Rectal smooth muscle tissue (tissue), 1 donor: ENCODE data around the gene PALM2AKAP2.
A peak's percentile ranks its signal among the peaks of the same experiment; 100 is the strongest.

Experiments
- H3K27ac ChIP-seq: one replicate; pipeline ENCODE4 v1.7.0; 2013; ENCODE audit warnings: low read depth, low read length, inconsistent platforms
- H3K27me3 ChIP-seq: one replicate; pipeline ENCODE4 v1.7.0; 2013; ENCODE audit warnings: low read length; ENCODE audit not compliant: control insufficient read depth, insufficient read depth
- H3K36me3 ChIP-seq: one replicate; pipeline ENCODE4 v1.7.0; 2013; ENCODE audit warnings: low read length; ENCODE audit not compliant: control insufficient read depth, insufficient read depth
- H3K4me1 ChIP-seq: one replicate; pipeline ENCODE4 v1.7.0; 2013; ENCODE audit warnings: low read length; ENCODE audit not compliant: control insufficient read depth, insufficient read depth
- H3K4me3 ChIP-seq: one replicate; pipeline ENCODE4 v1.7.0; 2013; ENCODE audit warnings: low read length
- H3K9ac ChIP-seq: one replicate; pipeline ENCODE4 v1.7.0; 2013; ENCODE audit warnings: low read length

Gene PALM2AKAP2

GRCh38 chr9:109779711-109780452 is at the start of gene PALM2AKAP2:
PALM2AKAP2 (plus strand) TSS chr9:109780198; CDS start chr9:109780489, 291 bp downstream.
- H3K27ac ChIP-seq, result no peak within 1 kb of the TSS
- H3K4me3 ChIP-seq, result peak within 1 kb of the TSS; percentile 71
- H3K36me3 ChIP-seq, result no peaks in the 10 kb centered on the region
- H3K9ac ChIP-seq, result no peak within 1 kb of the TSS
- peaks cover 3% of the 10 kb centered on the region for H3K27me3 ChIP-seq
- peaks cover 2% of the 10 kb centered on the region for H3K4me1 ChIP-seq

- Histone ChIP-seq H3K27ac (no peak overlapping the region), H3K9ac (no peak overlapping the region)
Observed at GRCh38 chr9:109730228-109730627, 49.8 kb upstream of the PALM2AKAP2 start.

GRCh38 chr9:109733690-109734089 is 46.3 kb upstream of the PALM2AKAP2 start:
- Histone ChIP-seq H3K4me1 (peaks cover 3% of the 10 kb centered on the region), H3K36me3 (no peaks in the 10 kb centered on the region), H3K9ac (no peak overlapping the region), H3K27me3 (no peaks in the 10 kb centered on the region), H3K27ac (no peak overlapping the region), H3K4me3 (no peak overlapping the region)

More at GRCh38 chr9:109730228-109730627, 49.8 kb upstream of the PALM2AKAP2 start:
- Histone ChIP-seq H3K36me3 (no peaks in the 10 kb centered on the region), H3K27me3 (no peaks in the 10 kb centered on the region), H3K4me1 (no peaks in the 10 kb centered on the region), H3K4me3 (no peak overlapping the region)

GRCh38 chr9:109734814-109735213 is 45.2 kb upstream of the PALM2AKAP2 start:
- H3K36me3 ChIP-seq, result no peaks in the 10 kb centered on the region
- no peak overlapping the region for H3K4me3 ChIP-seq
- H3K27ac ChIP-seq, result no peak overlapping the region
- H3K27me3 ChIP-seq, result no peaks in the 10 kb centered on the region
- no peak overlapping the region for H3K9ac ChIP-seq
- peaks cover 3% of the 10 kb centered on the region for H3K4me1 ChIP-seq

GRCh38 chr9:109735801-109736200 is 44.2 kb upstream of the PALM2AKAP2 start:
- no peak overlapping the region for H3K27ac ChIP-seq
- no peaks in the 10 kb centered on the region for H3K36me3 ChIP-seq
- H3K4me1 ChIP-seq, result peaks cover 3% of the 10 kb centered on the region
- H3K9ac ChIP-seq, result no peak overlapping the region
- no peak overlapping the region for H3K4me3 ChIP-seq
- no peaks in the 10 kb centered on the region for H3K27me3 ChIP-seq

- no peak overlapping the region for H3K27ac ChIP-seq
- no peak overlapping the region for H3K4me3 ChIP-seq
- H3K36me3 ChIP-seq, result no peaks in the 10 kb centered on the region
- H3K4me1 ChIP-seq, result peaks cover 3% of the 10 kb centered on the region
- H3K27me3 ChIP-seq, result no peaks in the 10 kb centered on the region
- H3K9ac ChIP-seq, result no peak overlapping the region
Observed at GRCh38 chr9:109737295-109737694, 42.7 kb upstream of the PALM2AKAP2 start.

GRCh38 chr9:109739760-109740159 is 40.2 kb upstream of the PALM2AKAP2 start:
- Histone ChIP-seq H3K4me3 (no peak overlapping the region), H3K4me1 (peaks cover 3% of the 10 kb centered on the region), H3K27ac (no peak overlapping the region), H3K36me3 (no peaks in the 10 kb centered on the region), H3K27me3 (no peaks in the 10 kb centered on the region), H3K9ac (no peak overlapping the region)

- Histone ChIP-seq H3K27me3 (no peaks in the 10 kb centered on the region), H3K36me3 (no peaks in the 10 kb centered on the region), H3K4me1 (peaks cover 10% of the 10 kb centered on the region), H3K4me3 (no peak overlapping the region), H3K27ac (no peak overlapping the region), H3K9ac (no peak overlapping the region)
Observed at GRCh38 chr9:109742776-109743348, 37.1 kb upstream of the PALM2AKAP2 start.

GRCh38 chr9:109743696-109744095 is 36.3 kb upstream of the PALM2AKAP2 start:
- Histone ChIP-seq H3K27ac (no peak overlapping the region), H3K4me1 (peaks cover 10% of the 10 kb centered on the region), H3K36me3 (no peaks in the 10 kb centered on the region), H3K27me3 (no peaks in the 10 kb centered on the region), H3K4me3 (no peak overlapping the region), H3K9ac (no peak overlapping the region)

- no peak overlapping the region for H3K4me3 ChIP-seq
- no peaks in the 10 kb centered on the region for H3K27me3 ChIP-seq
- H3K9ac ChIP-seq, result no peak overlapping the region
- H3K27ac ChIP-seq, result peak overlapping the region; percentile 87
- no peaks in the 10 kb centered on the region for H3K36me3 ChIP-seq
- H3K4me1 ChIP-seq, result peaks cover 10% of the 10 kb centered on the region
Observed at GRCh38 chr9:109745335-109746283, 34.4 kb upstream of the PALM2AKAP2 start.

- Histone ChIP-seq H3K4me1 (no peaks in the 10 kb centered on the region), H3K36me3 (no peaks in the 10 kb centered on the region), H3K27ac (no peak overlapping the region), H3K27me3 (no peaks in the 10 kb centered on the region), H3K4me3 (no peak overlapping the region), H3K9ac (no peak overlapping the region)
Observed at GRCh38 chr9:109751253-109751652, 28.7 kb upstream of the PALM2AKAP2 start.

GRCh38 chr9:109753308-109753707 is 26.7 kb upstream of the PALM2AKAP2 start:
- Histone ChIP-seq H3K4me1 (no peaks in the 10 kb centered on the region), H3K36me3 (no peaks in the 10 kb centered on the region), H3K27ac (no peak overlapping the region), H3K27me3 (no peaks in the 10 kb centered on the region), H3K4me3 (no peak overlapping the region), H3K9ac (no peak overlapping the region)
